Raji (cell line): ENCODE measurements around the gene ATP8B4.

Experiments
- POLR2A ChIP-seq: IDR thresholded peaks from 2 replicates; pipeline ENCODE4 v1.6.1; 2011; ENCODE audit warnings: low read depth, low read length, control low read depth; ENCODE audit not compliant: insufficient read depth

The ATP8B4 gene

DNA sequence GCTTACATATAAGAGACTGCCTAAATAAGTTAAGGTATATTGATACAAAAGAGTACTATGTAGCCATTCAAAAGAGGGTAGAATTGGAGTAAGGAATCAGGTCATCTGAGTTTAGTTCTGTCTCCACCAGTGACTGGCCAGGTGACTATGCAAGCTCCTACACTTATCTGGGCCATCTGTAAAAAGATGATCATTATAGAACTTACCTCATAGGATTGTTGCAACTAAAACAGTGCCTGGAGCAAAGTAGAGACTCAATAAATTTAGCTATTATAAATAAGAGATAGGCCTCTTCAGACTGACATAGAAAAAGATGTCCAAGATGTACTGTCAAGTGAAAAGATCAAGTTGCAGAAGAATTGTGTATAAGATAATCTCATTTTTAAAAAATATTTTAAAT is 1.7 kb upstream of the ATP8B4 start:
- TF ChIP-seq POLR2A, result no peak

GRCh38 chr15:50117431-50118027 is 1.5 kb downstream of the ATP8B4 start:
- TF ChIP-seq POLR2A, result no peak

DNA sequence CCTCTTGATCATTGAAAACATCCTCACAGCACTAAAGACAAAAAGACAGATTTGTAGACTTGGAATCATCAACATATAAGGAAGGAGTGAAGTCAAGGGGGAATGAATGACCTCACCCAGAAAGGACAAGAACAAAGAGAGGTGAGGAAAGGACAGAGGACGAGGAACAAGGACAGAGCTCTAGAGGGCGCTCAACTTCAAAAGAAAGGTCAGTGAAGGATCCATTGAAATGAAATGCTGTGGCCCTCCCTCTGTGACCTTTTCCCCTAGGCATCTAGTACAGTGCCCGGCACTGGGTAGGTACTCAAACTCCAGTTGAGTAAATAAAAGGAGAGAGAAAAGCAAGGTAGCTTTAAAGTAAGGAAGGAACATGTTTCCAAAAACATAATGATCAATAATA is 2.6 kb downstream of the ATP8B4 start:
- no peak for TF ChIP-seq POLR2A

DNA sequence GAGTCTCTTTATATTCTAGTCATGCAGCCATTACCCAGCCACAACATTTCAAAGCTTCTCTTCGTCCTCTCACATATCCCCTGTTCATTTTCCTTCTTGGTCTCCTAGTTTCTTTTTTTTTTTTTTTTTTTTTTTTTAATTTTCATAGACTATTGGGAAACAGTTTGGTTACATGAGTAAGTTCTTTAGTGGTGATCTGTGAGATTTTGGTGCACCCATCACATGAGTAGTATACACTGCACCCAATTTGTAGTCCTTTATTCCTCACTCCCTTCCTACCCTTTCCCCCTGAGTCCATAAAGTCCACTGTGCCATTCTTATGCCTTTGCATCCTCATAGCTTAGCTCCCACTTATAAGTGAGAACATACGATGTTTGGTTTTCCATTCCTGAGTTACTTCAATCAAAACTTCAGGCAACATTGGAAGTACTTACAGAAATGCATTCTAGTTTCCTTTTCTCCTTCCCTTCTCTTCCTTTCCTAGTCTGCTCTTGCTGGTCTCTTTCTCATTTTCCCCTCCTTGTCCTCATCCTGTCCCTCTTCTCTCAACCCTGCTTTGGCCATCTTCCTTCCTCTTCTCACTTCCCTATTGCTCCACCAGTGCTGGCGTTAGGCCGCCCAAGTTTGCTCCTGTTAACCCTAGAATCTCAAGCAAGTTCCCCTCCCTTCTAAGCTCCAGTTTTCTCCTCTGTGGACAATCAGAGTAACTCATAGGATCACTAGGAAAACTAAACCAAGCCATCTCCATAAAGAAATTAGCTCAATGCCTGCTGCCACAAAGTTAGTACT is 4.8 kb downstream of the ATP8B4 start:
- TF ChIP-seq POLR2A, result no peak

- no peak for TF ChIP-seq POLR2A
These were observed 5.9 kb downstream of the ATP8B4 start for GRCh38 chr15:50113187-50113505.

DNA sequence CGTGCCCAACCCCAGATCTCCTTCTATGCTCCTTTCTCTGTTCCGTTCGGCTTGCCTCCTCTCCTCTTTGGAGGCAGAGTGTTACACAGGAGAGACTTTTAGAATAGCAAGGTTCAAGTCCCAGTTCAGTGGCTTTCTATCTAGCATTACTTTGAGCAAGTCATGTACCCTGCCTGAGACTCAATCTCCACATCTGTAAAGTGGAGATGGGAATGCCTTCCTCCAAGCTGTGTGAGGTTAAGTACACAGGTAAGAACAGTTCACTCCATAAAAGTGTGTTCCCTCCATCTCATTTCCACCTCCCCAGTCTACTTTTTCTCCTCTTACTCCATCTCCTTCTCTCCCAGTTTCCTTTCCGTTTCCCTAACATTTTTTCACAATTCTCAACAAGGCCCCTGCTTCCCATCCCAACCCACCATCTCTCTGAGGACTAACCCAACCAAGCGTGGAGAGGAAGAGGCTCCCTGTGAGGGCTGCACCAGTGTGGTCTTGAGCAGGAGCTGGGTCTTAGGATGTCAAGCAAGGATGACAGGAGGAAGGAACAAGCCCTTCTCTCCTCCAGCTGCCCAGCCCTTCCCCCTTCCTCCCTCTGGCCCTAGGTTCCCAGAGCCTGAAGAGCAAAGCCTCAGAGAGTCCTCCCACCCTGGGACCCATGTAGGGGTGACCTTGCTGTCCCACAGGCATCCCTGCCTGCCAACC is 6.4 kb downstream of the ATP8B4 start:
- TF ChIP-seq POLR2A, result no peak

GRCh38 chr15:50110285-50110684 is 8.7 kb downstream of the ATP8B4 start:
- TF ChIP-seq POLR2A, result no peak

DNA sequence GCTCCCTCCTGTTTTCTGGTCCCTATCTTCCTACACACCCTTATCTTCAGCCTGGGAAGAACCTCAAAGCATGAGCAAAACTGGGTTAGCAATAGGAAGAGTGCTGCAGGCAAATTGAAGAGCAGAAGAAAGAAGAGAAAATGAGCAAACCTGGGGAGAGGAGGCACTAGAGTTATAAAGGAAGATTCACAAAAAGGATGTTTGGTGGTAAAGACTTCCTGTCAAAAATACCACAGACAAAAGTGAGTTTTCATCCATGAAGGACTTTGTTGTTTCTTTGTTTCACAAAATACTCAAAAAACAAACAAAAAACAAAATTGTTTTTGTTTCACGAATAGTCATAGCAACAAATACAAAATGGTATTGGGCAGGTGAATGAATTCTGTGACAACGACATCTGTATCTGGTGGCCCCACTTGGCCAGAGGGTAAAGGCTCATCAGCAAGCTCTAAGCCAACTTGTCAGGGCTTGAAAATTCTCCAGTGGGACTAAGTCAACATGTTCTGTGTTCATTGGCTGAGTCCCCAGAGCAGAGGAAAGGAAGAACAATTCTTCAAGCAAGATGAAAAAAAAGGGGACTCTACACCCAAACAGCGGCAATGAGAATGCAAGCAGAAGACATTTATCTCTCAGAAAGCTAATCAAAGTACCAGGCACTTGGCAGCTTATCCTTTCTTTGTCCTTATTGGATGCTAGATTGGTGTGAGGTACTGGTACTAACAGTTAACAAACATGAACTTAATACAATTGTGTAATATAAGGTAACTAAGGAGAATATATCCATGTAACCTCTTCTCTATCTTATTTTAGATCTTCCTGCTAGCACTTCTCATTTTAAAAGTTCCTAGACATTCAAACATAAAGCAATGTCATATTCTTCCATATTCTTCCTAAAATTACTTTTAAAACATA is 9.7 kb downstream of the ATP8B4 start:
- TF ChIP-seq POLR2A, result no peak

DNA sequence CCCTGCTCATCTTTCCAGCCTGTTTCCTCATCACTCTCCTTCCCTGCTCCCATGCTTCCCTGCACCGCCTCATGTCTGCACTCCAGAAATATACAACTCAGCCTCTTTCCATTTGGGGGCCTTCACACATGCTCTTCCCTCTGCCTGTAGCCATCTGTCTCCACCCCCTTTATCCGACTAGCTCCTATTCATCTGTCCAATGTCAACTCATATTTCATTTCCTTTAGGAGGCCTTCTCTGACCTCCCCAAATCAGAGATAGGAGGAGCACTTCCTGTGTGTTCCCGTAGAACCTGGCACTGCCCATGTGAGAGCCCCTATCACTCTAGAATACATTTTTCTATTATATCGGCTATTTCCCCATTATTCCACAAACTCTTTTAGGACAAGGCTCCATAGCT is 10.6 kb downstream of the ATP8B4 start:
- no peak for TF ChIP-seq POLR2A

GRCh38 chr15:50107591-50108408 is 11.2 kb downstream of the ATP8B4 start:
- no peak for TF ChIP-seq POLR2A

- no peak for TF ChIP-seq POLR2A
These were observed 11.9 kb downstream of the ATP8B4 start for GRCh38 chr15:50107157-50107556.

DNA sequence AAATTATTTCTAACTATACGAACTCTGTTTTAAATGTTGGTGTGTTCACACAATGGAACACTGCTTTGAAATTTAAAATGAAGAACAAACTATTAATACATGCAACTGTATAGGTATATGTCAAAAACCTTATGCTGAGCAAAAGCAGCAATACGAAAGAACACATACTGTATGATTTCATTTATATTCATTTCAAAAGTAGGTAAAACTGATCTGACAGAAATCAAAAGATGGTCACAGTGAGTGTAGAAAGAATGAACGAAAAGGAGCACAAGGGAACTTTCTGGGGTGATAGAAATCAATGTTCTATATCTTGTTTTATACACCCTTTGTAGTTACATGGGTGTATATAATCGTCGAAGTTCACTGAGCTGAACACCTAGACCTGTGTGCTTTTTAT is 12.6 kb downstream of the ATP8B4 start:
- TF ChIP-seq POLR2A, result no peak

GRCh38 chr15:50100486-50100885 is 18.5 kb downstream of the ATP8B4 start:
- TF ChIP-seq POLR2A, result no peak

- TF ChIP-seq POLR2A, result no peak
These were observed 20.5 kb downstream of the ATP8B4 start for GRCh38 chr15:50098545-50098944.

GRCh38 chr15:50095938-50096821 is 22.9 kb downstream of the ATP8B4 start:
- TF ChIP-seq POLR2A, result no peak
